Kasumi-1 (cell line): Measurements from ENCODE around the gene TTLL9.

Experiments
- DNase-seq, 2 experiments: peaks; one replicate each; lab custom pipeline; 2025; lab: John Stamatoyannopoulos, UW

TTLL9 gene

DNA sequence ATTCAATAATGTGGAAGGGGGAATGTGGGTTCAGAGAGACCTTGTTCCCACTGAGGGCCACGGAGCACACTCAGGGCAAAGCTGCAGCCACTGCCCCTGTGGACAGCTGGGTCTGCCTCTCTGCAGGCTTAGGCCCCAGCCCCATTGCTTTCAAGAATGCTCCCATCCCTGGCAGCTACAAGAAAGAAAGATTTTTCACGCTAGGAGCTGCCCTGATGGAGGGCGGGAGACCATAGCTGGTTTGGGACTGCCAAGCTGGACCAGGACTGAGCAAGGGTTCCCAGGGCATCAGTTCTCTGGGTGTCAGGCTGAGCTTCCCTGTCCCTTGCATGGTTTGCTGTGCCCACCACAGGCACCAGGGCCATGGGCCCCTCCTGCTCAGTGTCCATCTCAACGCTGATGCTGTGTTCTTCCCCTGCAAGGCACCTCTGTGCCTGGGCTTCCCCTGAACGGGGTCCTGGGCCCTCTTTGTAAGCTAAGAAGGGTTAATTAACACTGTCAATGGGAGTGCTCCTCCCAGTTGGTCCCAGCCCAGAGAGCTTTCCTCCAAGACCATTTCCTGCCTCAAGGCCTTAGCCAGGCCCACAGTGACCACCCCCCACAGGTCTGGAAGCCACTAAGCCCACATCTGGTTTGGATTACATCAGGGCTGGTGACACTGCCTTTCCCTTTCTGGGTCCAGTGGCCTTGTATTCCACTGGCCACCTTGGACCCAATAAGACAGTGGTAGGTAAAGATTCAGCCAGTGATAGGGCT, 33.4 kb upstream of the TTLL9 start:
- no peak for DNase-seq

DNA sequence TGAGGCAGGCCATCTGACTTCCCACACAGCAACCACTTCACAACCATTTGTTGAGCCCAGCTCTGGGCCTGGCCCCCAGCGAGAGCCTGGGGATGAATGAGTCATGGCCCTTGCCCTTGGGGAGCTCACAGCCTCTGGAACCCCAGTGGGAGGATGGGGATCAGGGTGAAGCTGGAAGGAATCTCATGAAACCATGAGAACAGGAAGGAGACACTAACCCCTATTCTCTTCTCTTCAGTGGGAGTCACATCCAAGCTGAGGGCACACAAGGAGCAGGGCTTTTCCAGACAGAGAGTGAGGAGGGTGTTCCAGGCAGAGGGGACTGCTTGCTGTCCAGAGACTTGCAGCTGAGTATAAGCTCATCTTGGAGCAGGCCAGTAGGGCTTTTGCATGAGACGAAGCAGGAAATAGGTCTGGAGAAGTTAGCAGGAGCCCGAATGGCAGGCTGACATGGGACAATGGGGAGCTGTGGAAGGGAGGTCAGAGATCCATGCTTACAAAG, 32.5 kb upstream of the TTLL9 start:
- DNase-seq, result no peak

DNA sequence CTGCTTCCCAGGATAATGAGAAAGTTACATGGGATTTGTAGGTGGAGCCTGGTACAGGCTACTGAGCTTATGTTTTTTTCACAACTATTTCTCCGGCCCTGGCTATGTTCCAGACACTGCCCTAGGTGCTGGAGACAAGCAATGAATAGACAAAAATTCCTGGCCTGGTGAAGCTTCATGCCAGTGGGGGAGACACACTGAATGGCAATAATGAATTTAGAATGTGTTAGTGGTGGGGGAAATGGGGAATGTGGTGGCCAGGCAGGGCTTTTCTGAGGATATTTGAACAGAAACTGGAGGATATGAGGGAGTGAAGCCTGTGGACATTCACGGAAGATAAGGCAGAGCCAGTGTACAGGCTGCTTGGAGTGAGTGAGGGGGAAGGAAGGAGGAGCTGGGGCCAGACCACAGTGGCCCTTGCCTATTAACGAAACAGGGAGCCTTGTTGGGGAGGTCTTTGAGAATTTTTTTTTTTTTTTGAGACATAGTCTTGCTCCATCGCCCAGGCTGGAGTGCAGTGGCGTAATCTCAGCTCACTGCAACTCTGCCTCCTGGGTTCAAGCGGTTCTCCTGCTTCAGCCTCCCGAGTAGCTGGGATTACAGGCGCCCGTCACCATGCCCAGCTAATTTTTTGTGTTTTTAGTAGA, 31.7 kb upstream of the TTLL9 start:
- no peak for DNase-seq

DNA sequence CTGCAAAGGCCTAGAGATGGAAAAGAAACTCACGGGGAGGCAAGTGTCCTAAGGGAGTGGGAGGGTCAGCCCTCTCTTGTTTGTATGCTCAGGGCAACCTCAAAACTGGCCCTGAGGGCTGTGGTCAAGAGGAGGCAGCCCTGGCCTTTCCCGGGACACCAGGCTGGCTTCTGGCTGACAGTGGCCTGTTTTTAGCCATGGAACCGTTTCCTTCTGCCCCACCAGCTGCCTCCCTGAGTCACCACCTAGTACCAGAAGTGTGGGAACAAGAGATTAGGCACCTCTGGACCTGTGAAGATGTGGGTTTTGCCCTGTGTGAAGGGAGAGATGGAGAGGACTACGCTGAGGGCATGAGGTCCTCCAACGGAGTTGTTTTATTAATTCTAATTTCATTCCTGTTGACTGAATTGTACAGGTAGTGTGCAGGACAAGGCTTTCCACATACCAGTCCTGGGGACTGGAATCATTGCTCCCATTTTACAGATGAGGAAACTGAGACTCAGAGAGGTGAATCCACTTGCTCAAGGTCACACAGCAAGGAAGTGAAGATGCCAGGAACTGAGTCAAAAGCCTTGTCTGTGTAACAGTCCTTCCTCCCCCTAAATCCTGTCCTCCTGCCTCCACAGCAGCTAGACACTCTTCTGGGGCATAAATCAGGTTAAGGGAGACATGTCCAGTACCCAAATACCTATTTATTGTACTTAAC, 30.5 kb upstream of the TTLL9 start:
- no peak for DNase-seq

DNA sequence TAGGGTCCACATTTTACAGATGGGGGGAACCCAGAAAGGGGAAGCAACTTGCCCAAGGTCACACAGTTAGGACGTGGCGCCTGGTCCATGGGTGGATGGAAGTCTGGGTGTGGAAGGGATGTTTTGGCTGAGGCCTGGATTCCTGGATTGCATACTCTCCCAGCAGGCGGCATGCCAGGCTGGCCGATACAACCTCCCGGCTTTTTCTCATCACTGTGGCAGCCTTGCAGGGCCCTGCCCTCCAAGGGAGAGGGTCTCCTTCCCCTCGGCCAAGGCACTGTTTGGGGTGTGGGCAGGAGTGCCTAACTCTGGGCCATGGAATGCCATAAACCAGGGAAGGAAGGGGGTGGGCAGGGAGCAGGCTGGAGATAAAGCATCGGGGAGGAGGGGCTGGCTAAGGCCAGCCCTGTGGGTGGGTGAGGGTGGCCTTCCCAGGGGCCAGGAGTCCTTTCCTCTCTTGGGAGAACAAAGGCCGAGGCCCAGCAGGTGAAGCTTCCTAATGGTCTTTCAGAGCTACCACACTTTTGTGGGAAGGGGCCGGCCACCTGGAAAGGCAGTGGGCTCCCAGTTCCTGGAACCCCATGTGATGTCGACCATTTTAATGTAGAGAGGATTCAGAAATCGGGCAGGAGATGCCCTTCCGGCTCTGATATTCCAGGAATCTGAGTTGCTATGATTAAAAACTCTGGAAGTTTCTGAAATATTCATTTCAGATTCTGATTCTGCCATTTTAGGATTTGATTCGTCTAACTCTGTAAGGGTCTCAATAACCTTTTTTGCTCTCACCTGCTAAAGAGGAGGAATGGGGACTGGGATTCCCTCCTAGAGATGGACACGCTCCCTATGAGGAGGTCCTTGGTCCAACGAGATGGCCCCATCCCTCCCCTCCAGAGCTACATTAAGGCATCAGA, 29.3 kb upstream of the TTLL9 start:
- no peak for DNase-seq

DNA sequence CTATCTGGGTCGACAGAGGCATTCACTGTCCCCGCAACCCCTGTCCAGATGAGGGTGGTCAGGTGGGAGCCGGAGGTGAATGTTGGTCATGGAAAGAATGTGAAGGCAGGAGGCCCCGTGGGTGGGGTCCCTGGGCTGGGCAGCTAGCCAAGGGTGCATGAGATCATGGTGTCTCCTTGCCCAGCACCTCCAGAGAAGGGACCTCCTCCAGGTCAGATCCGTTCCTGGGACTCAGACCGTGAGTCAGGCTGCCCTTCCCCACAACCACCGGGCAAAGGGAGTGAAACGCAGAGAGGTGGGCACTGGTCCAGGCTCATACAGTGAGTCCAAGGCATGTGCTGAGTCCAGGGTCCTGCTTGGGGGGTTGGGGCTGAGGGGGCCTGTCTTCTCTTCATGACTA, 28.5 kb upstream of the TTLL9 start:
- DNase-seq, result no peak

DNA sequence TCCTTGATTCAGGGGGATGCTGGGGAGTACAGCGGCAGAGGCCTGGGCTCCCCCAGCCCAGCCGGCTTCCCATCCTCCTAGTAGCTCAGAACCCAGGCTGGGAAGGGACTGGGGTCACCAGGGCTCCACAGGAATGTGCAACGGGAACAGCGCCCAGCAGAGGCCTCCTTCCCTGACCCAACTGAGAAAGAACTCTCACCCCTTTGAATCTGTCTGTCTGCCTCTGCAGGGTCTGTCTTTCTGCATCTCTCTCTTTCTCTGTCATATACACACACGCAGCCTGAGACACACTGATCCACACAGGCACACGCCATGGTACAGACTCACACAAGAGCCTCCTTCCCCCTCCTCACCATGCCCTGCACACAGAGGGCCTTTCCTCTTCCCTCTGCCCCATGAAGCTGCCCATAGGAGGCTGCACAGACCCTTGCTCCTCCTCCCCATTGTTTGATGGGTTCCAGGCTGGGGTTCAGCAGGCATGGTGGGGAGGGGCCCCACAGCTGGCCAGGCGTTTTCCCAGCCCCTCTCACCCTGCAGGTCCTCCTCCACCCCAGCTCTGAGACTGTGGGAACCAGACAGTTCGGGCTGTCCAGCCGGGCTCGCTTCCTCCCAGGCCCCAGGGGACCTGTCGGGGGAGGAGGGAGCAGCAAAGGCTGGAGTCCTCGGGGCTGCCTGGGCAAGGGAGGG, 27.8 kb upstream of the TTLL9 start:
- DNase-seq, result no peak

DNA sequence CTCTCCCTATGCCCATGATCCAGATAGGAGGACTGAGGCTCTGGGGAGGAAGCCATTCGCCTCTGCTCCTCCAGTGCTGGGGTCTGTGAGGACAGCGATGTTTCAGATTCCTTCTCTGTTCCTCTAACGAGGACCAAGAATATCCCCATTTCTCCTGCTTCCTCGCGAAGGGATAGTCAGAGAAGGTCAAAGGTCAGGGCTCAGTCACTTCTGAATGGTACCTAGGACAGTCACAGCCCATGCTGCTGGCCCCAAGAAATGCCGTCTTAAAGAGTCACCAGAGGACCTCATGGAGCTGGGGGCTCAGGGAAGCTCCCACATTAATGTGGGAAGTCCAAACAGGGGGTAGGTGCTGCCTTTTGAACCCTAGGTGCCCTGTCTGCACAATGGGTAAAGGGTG, 27.1 kb upstream of the TTLL9 start:
- no peak for DNase-seq

DNA sequence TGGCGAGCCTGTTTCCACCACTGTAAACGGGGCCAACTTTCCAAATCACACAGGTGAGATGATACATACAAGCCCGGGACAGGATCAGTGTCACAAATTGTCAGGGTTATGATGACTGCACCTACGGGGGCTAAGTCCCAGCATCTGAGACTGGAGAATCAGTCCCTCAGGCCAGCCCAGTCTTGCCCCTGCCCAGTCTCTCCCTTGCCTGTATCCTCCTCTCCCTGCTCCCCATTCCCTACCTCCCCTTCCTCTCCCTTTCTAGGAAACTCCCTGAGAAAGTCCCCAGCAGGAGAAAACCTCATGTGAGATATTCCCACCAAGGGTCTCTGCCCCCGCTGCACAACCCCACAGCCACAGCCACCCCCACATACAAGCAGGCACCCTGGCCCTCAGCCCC, 26.6 kb upstream of the TTLL9 start:
- no peak for DNase-seq

DNA sequence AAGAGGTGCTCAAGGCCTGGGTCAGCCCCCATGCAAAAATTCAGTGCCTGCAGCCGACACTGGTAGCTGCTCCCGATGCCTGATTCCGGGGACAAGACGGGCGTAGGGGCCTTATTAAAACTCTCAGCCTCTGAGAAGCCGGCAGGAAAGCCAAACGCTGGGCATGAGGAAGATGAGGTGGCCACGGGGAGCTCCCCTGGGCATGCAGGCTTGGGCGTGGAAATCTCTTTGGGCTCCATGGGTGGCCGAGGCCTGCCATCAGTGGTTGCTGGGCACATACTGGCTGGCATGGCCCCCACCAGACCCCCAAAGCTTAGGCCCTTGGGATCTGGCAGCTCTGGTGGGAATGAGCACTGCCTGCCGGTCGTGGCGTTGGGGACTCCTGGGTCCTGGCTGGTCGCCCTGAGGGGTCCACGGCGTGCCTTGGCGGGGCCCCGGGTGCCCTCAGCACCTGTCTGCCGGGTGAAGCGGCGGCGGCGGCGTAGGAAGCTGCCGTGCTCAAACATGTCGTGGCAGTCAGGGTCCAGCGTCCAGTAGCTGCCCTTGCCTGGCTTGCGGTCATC, 25.6 kb upstream of the TTLL9 start:
- no peak for DNase-seq

DNA sequence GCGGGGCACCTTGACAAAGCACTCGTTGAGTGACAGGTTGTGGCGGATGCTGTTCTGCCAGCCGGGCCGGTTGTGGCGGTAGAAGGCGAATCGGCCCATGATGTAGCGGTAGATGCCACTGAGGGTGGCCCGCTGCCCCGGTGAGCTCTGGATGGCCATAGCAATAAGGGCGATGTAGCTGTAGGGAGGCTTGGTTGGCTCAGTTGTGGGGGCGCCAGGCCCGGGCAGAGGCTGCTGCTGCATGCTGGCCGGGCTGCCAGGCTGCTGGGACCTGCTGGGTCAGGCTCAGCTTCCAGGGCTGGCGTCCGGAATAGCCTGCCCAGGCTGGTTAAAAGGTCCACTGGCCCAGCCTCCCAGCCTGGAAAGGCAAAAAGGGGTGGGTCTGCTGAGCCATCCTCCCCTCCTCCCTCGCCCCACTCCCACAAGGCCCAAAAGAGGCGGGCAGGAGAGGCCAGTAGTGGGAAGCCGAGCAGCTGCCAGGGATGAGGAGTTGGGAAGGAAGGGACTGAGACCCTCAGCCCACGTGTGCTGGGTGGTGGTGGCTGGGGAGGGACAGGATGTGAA, 25.1 kb upstream of the TTLL9 start, which contains the start of gene FOXS1:
TSS of gene FOXS1 (minus strand) at position 305 of the 564 bp plus-strand sequence. CDS start at position 243, 62 bp downstream.
- no peak for DNase-seq

DNA sequence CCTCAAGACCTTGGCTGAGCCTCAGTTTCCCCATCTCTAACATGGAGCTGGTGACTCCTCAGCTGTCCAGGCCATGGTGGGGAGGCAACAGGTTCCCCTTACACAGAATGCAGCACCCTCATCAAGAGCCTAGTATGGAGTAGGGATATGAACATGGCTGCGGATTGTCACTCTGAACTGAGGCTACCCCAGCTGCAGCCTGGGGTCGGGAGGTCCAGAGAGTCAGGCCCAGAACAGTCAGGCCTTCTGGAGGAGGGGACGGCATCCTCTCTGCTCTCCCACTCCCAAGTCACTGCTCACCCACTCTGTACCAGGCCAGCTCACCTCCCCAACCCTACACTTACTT, 23.7 kb upstream of the TTLL9 start:
- DNase-seq, result no peak

DNA sequence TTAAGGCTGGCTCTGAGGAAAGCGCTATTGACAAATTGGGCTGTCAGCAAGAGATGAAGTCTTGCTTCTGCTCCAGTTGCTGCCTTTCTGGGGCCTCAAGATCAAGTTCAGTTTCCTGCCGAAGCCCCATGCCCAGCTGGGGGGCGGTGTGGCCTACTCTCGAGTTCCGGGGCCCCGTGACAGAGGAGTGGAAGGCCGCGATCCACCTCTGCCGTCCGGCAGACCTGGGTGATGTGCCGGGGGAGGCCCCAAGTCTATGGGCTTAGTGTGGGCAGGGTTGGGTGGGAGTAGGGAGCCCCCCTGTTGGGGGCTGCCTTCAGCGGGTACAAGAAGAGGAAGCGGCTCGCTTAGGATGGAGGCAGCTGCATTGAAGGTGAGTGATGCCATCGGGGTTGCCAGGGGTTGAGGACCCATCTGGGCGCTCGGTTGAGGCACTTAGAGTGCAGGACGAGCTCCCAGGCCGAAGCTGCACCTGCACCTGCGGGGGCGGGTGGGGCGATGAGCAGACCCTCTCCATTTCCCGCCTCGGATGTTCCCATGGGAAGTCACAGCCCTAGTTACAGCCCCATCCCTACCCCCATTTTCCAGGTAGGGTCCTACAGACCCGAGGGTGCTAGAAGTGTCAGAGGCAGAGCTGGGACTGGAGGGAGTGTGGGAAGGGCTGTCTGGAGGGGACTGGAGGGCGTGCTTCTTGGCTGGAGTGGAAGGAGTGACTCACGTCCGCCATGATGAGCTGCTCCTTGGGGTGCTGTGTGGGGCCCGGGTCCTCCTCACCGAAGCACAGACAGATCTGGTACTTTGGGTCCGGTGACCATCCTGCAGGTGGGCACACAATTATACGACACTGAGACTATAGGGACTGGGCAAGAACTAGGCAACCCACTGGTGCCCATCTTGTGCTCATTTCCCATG, 22.1 kb upstream of the TTLL9 start:
- no peak for DNase-seq

DNA sequence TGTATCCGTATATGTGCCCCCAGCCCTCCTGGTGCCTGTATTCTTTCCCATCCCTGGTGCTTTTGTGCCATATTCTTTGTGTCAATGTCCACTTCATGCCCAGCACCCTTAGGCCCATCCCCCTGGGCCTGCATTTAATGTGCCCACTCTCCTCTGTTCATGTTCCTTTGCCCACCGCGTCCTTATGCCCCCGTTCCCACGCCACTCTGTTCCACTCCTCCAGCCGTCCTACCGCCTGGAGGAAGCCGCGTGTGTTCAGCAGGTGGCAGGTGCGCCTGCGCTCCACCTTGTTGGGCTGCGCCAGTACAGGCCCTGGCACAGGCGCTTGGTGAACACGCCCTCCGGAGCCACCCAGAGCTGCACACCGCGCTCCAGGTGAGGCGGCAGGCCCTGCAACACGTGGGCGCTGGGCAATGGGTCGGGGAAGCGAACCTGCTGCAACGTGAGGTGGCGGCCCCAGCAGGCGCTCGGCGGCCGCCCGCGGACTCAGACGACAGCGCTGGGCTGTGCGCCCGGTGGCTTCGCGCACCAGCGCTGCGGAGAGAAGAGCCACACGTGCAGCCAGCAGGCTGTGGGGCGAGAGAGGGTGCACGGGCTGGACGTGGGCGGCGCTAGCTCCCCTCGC, 21.0 kb upstream of the TTLL9 start:
- no peak for DNase-seq

DNA sequence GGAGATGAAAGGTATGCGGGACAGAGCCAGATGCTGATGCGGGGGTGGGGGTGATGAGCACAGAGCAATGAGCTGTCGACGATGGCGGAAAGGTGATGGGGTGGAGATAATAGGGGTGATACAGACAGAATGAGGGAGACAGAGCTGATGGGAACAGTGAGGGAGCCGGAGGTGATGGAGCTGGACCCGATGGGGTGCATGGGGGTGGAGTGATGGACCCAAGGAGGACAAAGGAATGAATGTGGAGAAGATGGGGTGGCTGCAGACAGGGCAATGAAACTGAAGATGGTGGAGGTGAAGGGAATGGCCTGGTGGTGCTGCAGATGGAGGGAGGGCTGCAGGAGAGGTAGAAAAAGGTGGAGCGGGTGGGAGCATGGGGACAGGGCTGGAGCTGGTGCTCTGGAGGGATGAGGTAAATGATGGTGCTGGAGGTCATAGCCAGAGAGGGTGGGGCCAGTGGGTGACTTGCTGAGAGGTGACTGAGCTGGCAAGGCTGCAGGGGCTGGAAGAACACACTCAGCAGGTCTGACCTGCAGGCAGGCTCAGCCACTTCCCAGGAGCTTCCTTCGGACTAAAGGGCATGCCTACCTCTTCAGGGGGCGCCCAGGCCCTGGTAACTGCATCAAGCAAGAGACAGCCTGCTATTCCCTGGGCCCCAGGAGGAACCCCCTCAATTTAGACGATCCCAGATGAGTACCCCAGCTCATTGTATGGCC, 19.0 kb upstream of the TTLL9 start:
- no peak for DNase-seq

DNA sequence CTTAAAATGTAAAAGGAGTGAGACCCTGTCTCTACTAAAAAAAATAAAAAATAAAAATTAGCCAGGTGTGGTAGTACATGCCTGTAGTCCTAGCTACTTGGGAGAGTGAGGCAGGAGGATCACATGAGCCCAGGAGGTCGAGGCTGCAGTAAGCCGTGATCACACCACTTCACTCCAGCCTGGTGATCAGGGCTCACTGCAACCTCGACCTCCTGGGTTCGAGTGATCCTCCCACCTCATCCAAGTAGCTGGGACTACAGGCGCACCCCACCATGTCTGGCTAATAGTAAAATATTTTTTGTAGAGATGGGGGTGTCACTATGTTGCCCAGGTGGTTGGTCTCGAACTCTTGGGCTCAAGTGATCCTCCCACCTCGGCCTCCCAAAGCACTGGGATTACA, 17.0 kb upstream of the TTLL9 start:
- no peak for DNase-seq

DNA sequence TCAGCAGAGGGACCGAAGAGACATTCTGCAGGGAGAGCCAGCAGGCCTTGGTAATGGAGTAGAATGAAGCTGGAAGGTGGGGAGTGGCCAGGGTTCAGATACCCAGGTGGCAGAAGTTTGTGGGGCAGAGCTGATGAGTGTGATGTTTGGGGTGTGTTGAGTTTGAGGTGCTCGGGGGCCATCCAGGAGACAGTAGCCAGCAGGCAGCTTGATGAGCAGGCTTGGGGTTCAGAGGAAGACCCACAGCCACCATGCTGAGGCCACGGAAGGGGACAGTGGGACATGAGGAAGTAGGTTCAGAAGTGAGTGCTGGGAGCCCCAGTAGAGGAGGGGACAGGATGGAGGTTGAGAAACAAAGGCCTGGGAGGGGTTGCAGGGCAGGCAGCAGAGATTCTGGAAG, 13.9 kb upstream of the TTLL9 start:
- DNase-seq, result no peak
